ENCODE measurements around the gene SHF. TPM values are rescaled to one million over a fixed set of nuclear protein-coding genes. Genes with fewer than 3 reads are reported as not detected.

The SHF gene
- total and polyA plus RNA-seq, 2 of the 8 experiments (the other 6 are each of a cell fraction or from before 2014, with no cell fraction given): 13.1 to 26.7 TPM

DNA sequence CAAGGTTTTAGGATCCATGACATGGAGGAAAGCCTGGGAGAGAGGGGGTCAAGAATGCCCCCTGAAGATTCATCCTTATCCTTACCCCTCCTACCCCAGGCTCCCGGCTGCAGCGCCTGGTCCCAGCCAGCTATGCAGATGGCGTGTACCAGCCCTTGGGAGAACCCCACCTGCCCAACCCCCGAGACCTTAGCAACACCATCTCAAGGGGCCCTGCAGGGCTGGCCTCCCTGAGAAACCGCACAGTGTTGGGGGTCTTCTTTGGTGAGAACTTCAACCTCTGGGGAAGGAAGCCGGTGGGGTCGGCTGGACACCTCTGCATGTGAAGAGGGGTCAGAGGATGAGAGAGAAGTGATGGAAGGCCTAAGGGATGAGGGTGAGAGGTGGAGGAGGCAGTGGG, 53.7 kb downstream of the SHF start:
- DNase-seq (ENCODE audit: low read depth in 1 of 2, low spot score in 2 of 2) (no peak), FAIRE-seq (no peak)
- POLR2A ChIA-PET (ENCODE audit: partially characterized antibody): interaction anchor here (1.2 to 1.9 kb wide), 4 partner anchors 18 to 67 kb away, joined by 3 to 4 read pairs (median 4); no protein-coding TSS in a partner anchor
- no peaks in the 10 kb centered on the region for H3K9me3 ChIP-seq (ENCODE audit: insufficient read depth in 2 of 2, low read depth in 1 of 2, low read length in 1 of 2)
- H4K5ac ChIP-seq (ENCODE audit: insufficient read length, low read depth, low read length): no peak overlapping the region
- peaks cover 3% of the 10 kb centered on the region; the same call in 1 of the 2 replicates for H3K23me2 ChIP-seq (ENCODE audit: low read depth, low read length)
- H3K79me1 ChIP-seq (ENCODE audit: low read depth, low read length): no peaks in the 10 kb centered on the region
- H2AK5ac ChIP-seq (ENCODE audit: low read depth, low read length): 0 out of 2 replicates have a peak overlapping the region, but pooled peaks have one; percentile 6
- no peak overlapping the region for H3K56ac ChIP-seq (replicated peaks; ENCODE audit: insufficient read length, low read depth, low read length)
- CTCF ChIA-PET (ENCODE audit: partially characterized antibody): interaction anchor here (1.4 to 7.9 kb wide), 4 partner anchors 9 to 20 kb away, joined by 4 to 45 read pairs (median 32); partner anchors contain the start of genes DUOX2 and DUOXA2
- H3K18ac ChIP-seq (ENCODE audit: extremely low read depth, low read length): no peak overlapping the region
- no peak overlapping the region for H4K91ac ChIP-seq (replicated peaks; ENCODE audit: insufficient read length, low read length)
- 87% methylated on average over 7 of the region's 7 CpGs; no CpG with 5 or more reads in 1 of the 2 experiments for WGBS, 2 experiments (ENCODE audit: extremely low coverage in 1 of 2, insufficient coverage in 1 of 2, insufficient read length in 1 of 2, insufficient replicate concordance in 2 of 2, low coverage in 1 of 2, low lambda C conversion rate in 2 of 2, missing lambda C conversion rate in 1 of 2)
- peaks cover 0 to 2% of the 10 kb centered on the region in 2 experiments for H4K20me1 ChIP-seq (replicated peaks in 1 of 2; ENCODE audit: control insufficient read depth in 1 of 2, insufficient read depth in 2 of 2, low read length in 2 of 2)
- no peak overlapping the region for H3K4me3 ChIP-seq (ENCODE audit: extremely low read depth in 1 of 4, insufficient read depth in 2 of 4, low read depth in 3 of 4, low read length in 4 of 4)
- H3K27me3 ChIP-seq (replicated peaks in 1 of 4; ENCODE audit: control insufficient read depth in 3 of 4, extremely low read depth in 1 of 4, insufficient read depth in 3 of 4, low read length in 3 of 4): peaks cover 68 to 85% (median 76%) of the 10 kb centered on the region in 4 experiments
- H2BK5ac ChIP-seq (ENCODE audit: low read depth, low read length): no peak overlapping the region
- H3K14ac ChIP-seq (ENCODE audit: insufficient read length): no peak overlapping the region
- no peak overlapping the region for H4K8ac ChIP-seq (ENCODE audit: extremely low read depth, insufficient read depth, low read length)
- no peak overlapping the region for H2BK20ac ChIP-seq (ENCODE audit: low read length)
- H3K4me2 ChIP-seq (ENCODE audit: insufficient read depth in 1 of 2, low read depth in 2 of 2, low read length in 2 of 2): no peak overlapping the region; a peak in 1 of 4 replicates
- peaks cover 0 to 10% (median 6%) of the 10 kb centered on the region in 4 experiments; a peak in 5 of 7 replicates for H3K4me1 ChIP-seq (replicated peaks in 1 of 4; ENCODE audit: control insufficient read depth in 3 of 4, insufficient read depth in 4 of 4, low read length in 3 of 4)
- 0 out of 2 replicates have a peak overlapping the region, but pooled peaks have one; percentile 27 for H2BK12ac ChIP-seq (ENCODE audit: low read depth, low read length)
- H2BK120ac ChIP-seq (replicated peaks; ENCODE audit: low read depth, low read length): no peak overlapping the region
- no peak overlapping the region for H3K4ac ChIP-seq (replicated peaks; ENCODE audit: insufficient read length, low read depth, low read length)
- no peak overlapping the region for H3K23ac ChIP-seq (ENCODE audit: insufficient read length)
- no peak overlapping the region for H2BK15ac ChIP-seq (ENCODE audit: low read length)
- H3K9ac ChIP-seq (replicated peaks in 1 of 4; ENCODE audit: extremely low read depth in 1 of 4, low read depth in 3 of 4, low read length in 3 of 4): no peak overlapping the region
- no peak overlapping the region for H3K27ac ChIP-seq (ENCODE audit: low read depth, low read length)
- H3K79me2 ChIP-seq (ENCODE audit: control insufficient read depth in 1 of 2, insufficient read depth in 2 of 2, low read length in 2 of 2): no peaks in the 10 kb centered on the region
- H3K36me3 ChIP-seq (ENCODE audit: control insufficient read depth in 2 of 4, insufficient read depth in 4 of 4, low read length in 3 of 4): no peaks in the 10 kb centered on the region
- no peak overlapping the region for H2AFZ ChIP-seq (ENCODE audit: low read length)
